HFFc6 (cell line): ENCODE data around the gene DNTT. TPM values are rescaled to one million over a fixed set of nuclear protein-coding genes. Genes with fewer than 3 reads are reported as not detected.

Experiments
- DNase-seq: peaks from one replicate; pipeline ENCODE4 v3.0.0-alpha.2; 2018
- H3K27ac Mint-ChIP-seq: 2 replicates; pipeline ENCODE4 v1.8.0; 2020; ENCODE audit warnings: mild to moderate bottlenecking, mixed read lengths
- H3K27me3 Mint-ChIP-seq: 2 replicates; pipeline ENCODE4 v1.8.0; 2021; ENCODE audit warnings: mild to moderate bottlenecking, moderate library complexity, mixed read lengths; ENCODE audit not compliant: insufficient read depth
- H3K36me3 Mint-ChIP-seq: 2 replicates; pipeline ENCODE4 v1.8.0; 2021; ENCODE audit warnings: low read depth, mixed read lengths
- H3K4me1 Mint-ChIP-seq: 2 replicates; pipeline ENCODE4 v1.8.0; 2020; ENCODE audit warnings: low read depth, mixed read lengths
- H3K4me3 Mint-ChIP-seq: 2 replicates; pipeline ENCODE4 v1.8.0; 2020; ENCODE audit warnings: mild to moderate bottlenecking, moderate library complexity, mixed read lengths
- H3K9me3 Mint-ChIP-seq: 2 replicates; pipeline ENCODE4 v1.8.0; 2020; ENCODE audit warnings: mild to moderate bottlenecking, mixed read lengths
- total RNA-seq, 6 experiments: library from RNA; stranded (reverse); fragmentation: NEBNext Ultra II Directional; extraction: Animal tissue kit (Norgen Biotek cat#: 25700); gene quantifications; 2 replicates in 1 of 6; 3 replicates in 5 of 6; pipeline ENCODE4 v1.2.3, GENCODE V29; 2021
- TF ChIP-seq, protein P1 (sequence below): fragments of 200-600 bp; sonication (generic); IDR thresholded peaks from 2 replicates; pipeline ENCODE4 v1.5.0; 2021; ENCODE audit warnings: antibody characterized with exemption, mild to moderate bottlenecking

DNTT gene
- total RNA-seq, 6 experiments from 2014 or later, result not detected

DNA sequence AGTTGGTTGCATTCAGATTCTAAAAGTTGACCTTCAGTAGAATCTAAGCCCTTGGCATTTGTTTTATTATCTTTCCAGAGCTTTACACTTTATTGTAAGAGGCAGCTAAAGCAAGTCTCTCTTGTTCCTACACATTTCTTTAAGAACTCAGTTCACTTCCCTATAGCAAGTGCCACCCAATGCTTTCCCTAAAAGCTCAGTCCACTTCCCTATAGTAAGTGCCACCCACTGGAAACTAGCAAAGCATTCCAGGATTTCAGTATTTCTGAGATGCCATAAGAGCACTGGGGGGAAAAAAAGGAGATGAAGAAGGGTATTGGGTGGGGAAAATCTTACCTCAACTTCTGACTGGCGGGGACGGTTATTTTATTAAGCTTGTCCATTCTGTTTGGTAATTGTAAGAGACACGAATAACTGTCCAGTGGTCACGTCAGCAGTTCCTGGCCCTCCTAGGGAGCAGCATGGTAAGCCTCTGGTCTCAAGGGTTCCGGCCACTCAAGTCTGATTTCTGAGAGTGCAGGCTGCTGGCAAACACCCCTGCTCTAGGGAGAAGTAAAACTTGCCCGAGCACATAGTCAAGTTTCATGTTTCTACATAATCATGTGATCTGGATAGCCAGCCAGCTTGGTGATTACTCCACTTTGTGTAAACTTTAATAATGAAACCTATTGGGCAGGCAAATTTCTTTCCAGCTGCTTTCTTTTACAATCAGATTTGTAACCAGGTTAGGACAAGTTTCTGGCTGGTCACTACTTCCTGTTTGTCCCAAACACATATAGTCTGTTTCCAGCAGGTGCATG, 33.0 kb upstream of the DNTT start, which contains the start of gene BLNK:
BLNK (minus strand) TSS at position 554 of the 800 bp plus-strand sequence; CDS start at position 383, 171 bp downstream.
- no peaks in the 10 kb centered on the region for H3K4me1 Mint-ChIP-seq
- no peak within 1 kb of the TSS for H3K27ac Mint-ChIP-seq
- H3K9me3 Mint-ChIP-seq, result no peaks in the 10 kb centered on the region
- peaks cover 2% of the 10 kb centered on the region; the same call in 1 of the 2 replicates for H3K27me3 Mint-ChIP-seq
- TF ChIP-seq, protein P1, sequence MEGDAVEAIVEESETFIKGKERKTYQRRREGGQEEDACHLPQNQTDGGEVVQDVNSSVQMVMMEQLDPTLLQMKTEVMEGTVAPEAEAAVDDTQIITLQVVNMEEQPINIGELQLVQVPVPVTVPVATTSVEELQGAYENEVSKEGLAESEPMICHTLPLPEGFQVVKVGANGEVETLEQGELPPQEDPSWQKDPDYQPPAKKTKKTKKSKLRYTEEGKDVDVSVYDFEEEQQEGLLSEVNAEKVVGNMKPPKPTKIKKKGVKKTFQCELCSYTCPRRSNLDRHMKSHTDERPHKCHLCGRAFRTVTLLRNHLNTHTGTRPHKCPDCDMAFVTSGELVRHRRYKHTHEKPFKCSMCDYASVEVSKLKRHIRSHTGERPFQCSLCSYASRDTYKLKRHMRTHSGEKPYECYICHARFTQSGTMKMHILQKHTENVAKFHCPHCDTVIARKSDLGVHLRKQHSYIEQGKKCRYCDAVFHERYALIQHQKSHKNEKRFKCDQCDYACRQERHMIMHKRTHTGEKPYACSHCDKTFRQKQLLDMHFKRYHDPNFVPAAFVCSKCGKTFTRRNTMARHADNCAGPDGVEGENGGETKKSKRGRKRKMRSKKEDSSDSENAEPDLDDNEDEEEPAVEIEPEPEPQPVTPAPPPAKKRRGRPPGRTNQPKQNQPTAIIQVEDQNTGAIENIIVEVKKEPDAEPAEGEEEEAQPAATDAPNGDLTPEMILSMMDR, result no peak
- H3K4me3 Mint-ChIP-seq, result no peak within 1 kb of the TSS
- no peaks in the 10 kb centered on the region for H3K36me3 Mint-ChIP-seq
- DNase-seq, result peak; percentile 2

- H3K27ac Mint-ChIP-seq, result no peak overlapping the region
- peaks cover 2% of the 10 kb centered on the region; the same call in 1 of the 2 replicates for H3K27me3 Mint-ChIP-seq
- no peak for DNase-seq
- H3K36me3 Mint-ChIP-seq, result no peaks in the 10 kb centered on the region
- H3K9me3 Mint-ChIP-seq, result no peaks in the 10 kb centered on the region
- TF ChIP-seq, protein P1, result no peak
- no peak overlapping the region for H3K4me3 Mint-ChIP-seq
- no peaks in the 10 kb centered on the region for H3K4me1 Mint-ChIP-seq
These were observed 31.6 kb upstream of the DNTT start for GRCh38 chr10:96272316-96273280.

DNA sequence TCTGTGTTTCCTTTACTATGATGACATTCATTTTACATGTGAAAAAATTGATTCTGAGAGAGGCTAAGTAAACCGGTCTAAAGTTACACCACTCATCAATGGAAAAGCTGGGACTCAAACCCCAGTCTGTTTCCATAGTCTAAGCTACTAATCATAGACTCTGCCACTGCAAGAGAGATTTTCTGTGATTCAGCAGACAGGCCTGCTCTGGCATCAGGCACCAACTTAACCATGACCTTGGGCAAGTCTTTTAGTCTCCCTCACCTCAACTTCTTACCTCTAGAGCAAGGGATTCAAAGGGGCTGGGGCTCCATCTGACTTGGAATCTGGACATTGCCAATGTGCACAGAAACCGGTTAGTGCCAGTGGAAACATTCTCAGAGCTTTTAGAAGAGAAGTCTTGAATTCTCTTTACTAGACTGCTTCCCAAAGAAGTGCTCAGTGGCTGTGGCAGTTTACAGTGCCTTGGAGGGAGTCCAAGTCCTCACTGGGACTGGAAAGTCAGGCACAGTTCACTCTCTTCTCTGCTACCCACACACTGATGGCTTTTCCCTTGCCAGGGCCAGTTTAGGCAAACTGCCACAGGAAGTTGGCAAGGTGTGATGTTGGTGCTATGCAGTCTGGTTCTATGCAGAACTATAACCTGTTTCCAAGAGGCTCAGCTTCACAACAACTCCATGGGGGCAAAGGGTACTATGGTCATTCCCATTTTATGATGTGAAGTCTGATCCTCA, 28.4 kb upstream of the DNTT start:
- TF ChIP-seq, protein P1, result no peak
- Mint-ChIP-seq H3K27ac (no peak overlapping the region), H3K9me3 (no peaks in the 10 kb centered on the region), H3K4me1 (no peaks in the 10 kb centered on the region), H3K27me3 (peaks cover 2% of the 10 kb centered on the region; the same call in 1 of the 2 replicates), H3K36me3 (no peaks in the 10 kb centered on the region), H3K4me3 (no peak overlapping the region)
- DNase-seq, result no peak

DNA sequence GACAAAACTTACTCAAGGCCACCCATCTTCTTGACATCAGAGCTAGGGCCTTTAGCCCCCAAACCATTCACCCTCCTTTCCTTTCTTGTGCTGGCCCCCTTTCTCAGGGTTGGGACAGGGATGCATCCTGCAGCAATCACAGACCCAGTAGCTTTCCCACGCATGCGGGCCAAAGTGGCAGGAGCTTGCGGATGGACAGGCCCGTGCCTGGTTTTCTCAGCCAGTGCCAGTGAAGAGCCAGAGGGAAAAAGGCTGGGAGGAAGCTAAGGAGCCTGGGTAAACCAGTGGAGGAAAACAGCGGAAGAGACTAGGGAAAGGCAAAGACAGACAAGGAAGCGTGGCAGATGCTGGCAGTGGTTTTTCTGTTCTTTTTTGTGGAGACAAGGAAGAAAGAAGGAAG, 27.8 kb upstream of the DNTT start:
- Mint-ChIP-seq H3K36me3 (no peaks in the 10 kb centered on the region), H3K4me1 (no peaks in the 10 kb centered on the region), H3K4me3 (no peak overlapping the region), H3K27me3 (peaks cover 2% of the 10 kb centered on the region; the same call in 1 of the 2 replicates), H3K9me3 (no peaks in the 10 kb centered on the region), H3K27ac (no peak overlapping the region)
- TF ChIP-seq, protein P1, result no peak
- DNase-seq, result no peak

GRCh38 chr10:96276831-96277230, 27.4 kb upstream of the DNTT start:
- H3K27ac Mint-ChIP-seq, result no peak overlapping the region

More at GRCh38 chr10:96276831-96277230, 27.4 kb upstream of the DNTT start:
- TF ChIP-seq, protein P1, result no peak
- Mint-ChIP-seq H3K4me1 (no peaks in the 10 kb centered on the region), H3K36me3 (no peaks in the 10 kb centered on the region), H3K4me3 (no peak overlapping the region), H3K9me3 (no peaks in the 10 kb centered on the region), H3K27me3 (peaks cover 2% of the 10 kb centered on the region; the same call in 1 of the 2 replicates)
- DNase-seq, result no peak
